GM12878 (cell line): ENCODE data around the gene ZSCAN20.

Experiments used
- CREB1 ChIP-seq: IDR thresholded peaks from 2 replicates; pipeline ENCODE4 v1.6.1; 2012; ENCODE audit warnings: low read depth, mild to moderate bottlenecking, inconsistent platforms
- DPF2 ChIP-seq: fragments of 450-650 bp; IDR thresholded peaks from 2 replicates; pipeline ENCODE4 v1.6.1; 2017; ENCODE audit warnings: mild to moderate bottlenecking
- ESRRA ChIP-seq: IDR thresholded peaks from 2 replicates; pipeline ENCODE4 v1.6.1; 2012; ENCODE audit warnings: mild to moderate bottlenecking, low read length, improper control_type of control experiment
- JUND ChIP-seq: IDR thresholded peaks from 2 replicates; pipeline ENCODE4 v1.6.1; 2012; ENCODE audit warnings: low read depth, mild to moderate bottlenecking, low read length, improper control_type of control experiment, moderate library complexity
- POLR2A ChIP-seq: IDR thresholded peaks from 2 replicates; pipeline ENCODE4 v1.6.1; 2011; ENCODE audit warnings: low read depth, mild to moderate bottlenecking, low read length
- SRF ChIP-seq, 2 experiments: IDR thresholded peaks; 2 replicates each; pipeline ENCODE4 v1.6.1; 2011; ENCODE audit warnings: low read depth in 2 of 2, low read length in 2 of 2, mild to moderate bottlenecking in 1 of 2, moderate library complexity in 1 of 2
- STAT1 ChIP-seq: fragments of 450-650 bp; conservative IDR thresholded peaks from 2 replicates; pipeline ENCODE4 v1.6.1; 2014; ENCODE audit warnings: antibody characterized with exemption, mild to moderate bottlenecking
- TBL1XR1 ChIP-seq: IDR thresholded peaks from 2 replicates; pipeline ENCODE4 v1.6.1; 2012; ENCODE audit warnings: low read depth, low read length, improper control_type of control experiment
- TF ChIP-seq, protein P1 (sequence below), 3 experiments: IDR thresholded peaks in 2 of 3; conservative IDR thresholded peaks in 1 of 3; 2 replicates each; pipeline ENCODE4 v1.5.1; 2011; ENCODE audit warnings: low read depth in 3 of 3, low read length in 3 of 3, mild to moderate bottlenecking in 3 of 3, control low read depth in 2 of 3, moderate library complexity in 2 of 3, inconsistent platforms in 1 of 3, mixed read lengths in 1 of 3; ENCODE audit not compliant: control insufficient read depth in 2 of 3, insufficient read depth in 1 of 3; ENCODE audit errors: extremely low read depth in 1 of 3
- TF ChIP-seq, protein P2 (sequence below): IDR thresholded peaks from 2 replicates; pipeline ENCODE4 v1.6.1; 2011; ENCODE audit warnings: borderline replicate concordance, low read depth, mild to moderate bottlenecking, moderate library complexity, mixed read lengths, low read length; ENCODE audit not compliant: insufficient read depth; ENCODE audit errors: extremely low read length
- TF ChIP-seq, protein P3 (sequence below): fragments of 450-650 bp; IDR thresholded peaks from 2 replicates; pipeline ENCODE4 v1.6.1; 2014; ENCODE audit warnings: mild to moderate bottlenecking

DNA sequence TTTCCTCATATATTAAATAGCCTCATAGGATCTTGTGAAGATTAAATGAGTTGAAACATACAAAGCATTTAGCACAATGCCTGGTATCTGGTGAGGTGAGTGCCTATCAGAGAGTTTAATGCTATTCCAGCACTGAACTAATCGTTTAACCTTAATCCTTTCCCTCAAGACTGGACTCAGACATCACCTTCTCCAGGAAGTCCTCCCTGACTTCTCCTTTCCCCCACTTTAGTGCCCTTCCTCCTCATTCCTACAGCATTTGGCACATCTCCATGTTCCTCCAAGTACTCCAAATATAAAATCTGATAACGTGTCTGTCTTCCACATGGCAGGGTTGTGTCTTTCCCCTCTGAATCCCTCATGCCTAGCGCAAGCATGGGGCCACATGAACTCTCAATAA, 59.8 kb downstream of the ZSCAN20 start:
- TF ChIP-seq POLR2A: no peak
- no peak for TF ChIP-seq SRF (IDR thresholded peaks at IDR 0.05; ENCODE audit: low read depth in 2 of 2, low read length in 2 of 2)
- TF ChIP-seq, protein P1, sequence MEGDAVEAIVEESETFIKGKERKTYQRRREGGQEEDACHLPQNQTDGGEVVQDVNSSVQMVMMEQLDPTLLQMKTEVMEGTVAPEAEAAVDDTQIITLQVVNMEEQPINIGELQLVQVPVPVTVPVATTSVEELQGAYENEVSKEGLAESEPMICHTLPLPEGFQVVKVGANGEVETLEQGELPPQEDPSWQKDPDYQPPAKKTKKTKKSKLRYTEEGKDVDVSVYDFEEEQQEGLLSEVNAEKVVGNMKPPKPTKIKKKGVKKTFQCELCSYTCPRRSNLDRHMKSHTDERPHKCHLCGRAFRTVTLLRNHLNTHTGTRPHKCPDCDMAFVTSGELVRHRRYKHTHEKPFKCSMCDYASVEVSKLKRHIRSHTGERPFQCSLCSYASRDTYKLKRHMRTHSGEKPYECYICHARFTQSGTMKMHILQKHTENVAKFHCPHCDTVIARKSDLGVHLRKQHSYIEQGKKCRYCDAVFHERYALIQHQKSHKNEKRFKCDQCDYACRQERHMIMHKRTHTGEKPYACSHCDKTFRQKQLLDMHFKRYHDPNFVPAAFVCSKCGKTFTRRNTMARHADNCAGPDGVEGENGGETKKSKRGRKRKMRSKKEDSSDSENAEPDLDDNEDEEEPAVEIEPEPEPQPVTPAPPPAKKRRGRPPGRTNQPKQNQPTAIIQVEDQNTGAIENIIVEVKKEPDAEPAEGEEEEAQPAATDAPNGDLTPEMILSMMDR (IDR thresholded peaks at IDR 0.05 in 2 of 3, conservative IDR thresholded peaks at IDR 0.05 in 1 of 3; ENCODE audit: control insufficient read depth in 2 of 3, extremely low read depth in 1 of 3, insufficient read depth in 1 of 3, low read depth in 3 of 3, low read length in 3 of 3): no peak
- TF ChIP-seq, protein P2, sequence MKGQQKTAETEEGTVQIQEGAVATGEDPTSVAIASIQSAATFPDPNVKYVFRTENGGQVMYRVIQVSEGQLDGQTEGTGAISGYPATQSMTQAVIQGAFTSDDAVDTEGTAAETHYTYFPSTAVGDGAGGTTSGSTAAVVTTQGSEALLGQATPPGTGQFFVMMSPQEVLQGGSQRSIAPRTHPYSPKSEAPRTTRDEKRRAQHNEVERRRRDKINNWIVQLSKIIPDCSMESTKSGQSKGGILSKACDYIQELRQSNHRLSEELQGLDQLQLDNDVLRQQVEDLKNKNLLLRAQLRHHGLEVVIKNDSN: no peak
- no peak for TF ChIP-seq TBL1XR1
- no peak for TF ChIP-seq DPF2
- no peak for TF ChIP-seq ESRRA
- no peak for TF ChIP-seq JUND
- TF ChIP-seq, protein P3, sequence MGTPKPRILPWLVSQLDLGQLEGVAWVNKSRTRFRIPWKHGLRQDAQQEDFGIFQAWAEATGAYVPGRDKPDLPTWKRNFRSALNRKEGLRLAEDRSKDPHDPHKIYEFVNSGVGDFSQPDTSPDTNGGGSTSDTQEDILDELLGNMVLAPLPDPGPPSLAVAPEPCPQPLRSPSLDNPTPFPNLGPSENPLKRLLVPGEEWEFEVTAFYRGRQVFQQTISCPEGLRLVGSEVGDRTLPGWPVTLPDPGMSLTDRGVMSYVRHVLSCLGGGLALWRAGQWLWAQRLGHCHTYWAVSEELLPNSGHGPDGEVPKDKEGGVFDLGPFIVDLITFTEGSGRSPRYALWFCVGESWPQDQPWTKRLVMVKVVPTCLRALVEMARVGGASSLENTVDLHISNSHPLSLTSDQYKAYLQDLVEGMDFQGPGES: no peak
- no peak for TF ChIP-seq STAT1
- TF ChIP-seq CREB1: no peak
